ENCODE results near the gene NFATC1.

Gene NFATC1

GRCh38 chr18:79511271-79511670 is 115.5 kb downstream of the NFATC1 start:
- no peak for DNase-seq

GRCh38 chr18:79511671-79512301 is 116.1 kb downstream of the NFATC1 start:
- no peak for DNase-seq

GRCh38 chr18:79512461-79513380 is 117.0 kb downstream of the NFATC1 start:
- no peak for DNase-seq

- no peak for DNase-seq
Observed at GRCh38 chr18:79513381-79514081, 117.8 kb downstream of the NFATC1 start.

GRCh38 chr18:79515331-79515730 is 119.6 kb downstream of the NFATC1 start:
- no peak for DNase-seq

- no peak for DNase-seq
Observed at GRCh38 chr18:79515944-79516351, 120.2 kb downstream of the NFATC1 start.

- no peak for DNase-seq
Observed at GRCh38 chr18:79516441-79516931, 120.8 kb downstream of the NFATC1 start.

GRCh38 chr18:79517341-79517740 is 121.6 kb downstream of the NFATC1 start:
- no peak for DNase-seq

- no peak for DNase-seq
Observed at GRCh38 chr18:79518028-79518682, 122.4 kb downstream of the NFATC1 start.

GRCh38 chr18:79518683-79519128 is 123.0 kb downstream of the NFATC1 start:
- DNase-seq, result no peak

- no peak for DNase-seq
Observed at GRCh38 chr18:79519751-79520477, 124.2 kb downstream of the NFATC1 start.

- no peak for DNase-seq
Observed at GRCh38 chr18:79520478-79521390, 125.0 kb downstream of the NFATC1 start.

GRCh38 chr18:79521416-79522205 is 125.9 kb downstream of the NFATC1 start:
- DNase-seq, result no peak

- DNase-seq, result no peak
Observed at GRCh38 chr18:79522451-79523205, 126.9 kb downstream of the NFATC1 start.

- DNase-seq, result no peak
Observed at GRCh38 chr18:79523206-79523735, 127.5 kb downstream of the NFATC1 start.

GRCh38 chr18:79523736-79524180 is 128.0 kb downstream of the NFATC1 start:
- DNase-seq, result peak in 2 of 4 experiments; percentile 22 to 32

GRCh38 chr18:79524181-79525078 is 128.7 kb downstream of the NFATC1 start:
- peak in 1 of 4 experiments; percentile 34 for DNase-seq

Measured in activated CD4-positive, CD25-positive, alpha-beta regulatory T cell (primary cell).